ENCODE data around the gene RHCG.

The RHCG gene

GRCh38 chr15:89443581-89443980 is 52.8 kb downstream of the RHCG start:
- Histone ChIP-seq H3K27ac (ENCODE audit: low read depth, low read length, poor library complexity, severe bottlenecking) (no peak overlapping the region), H3K4me1 (ENCODE audit: insufficient read depth, low read length, severe bottlenecking) (peaks cover 17% of the 10 kb centered on the region), H3K27me3 (ENCODE audit: insufficient read depth, low read length) (no peaks in the 10 kb centered on the region)

GRCh38 chr15:89442671-89443307 is 53.6 kb downstream of the RHCG start:
- no peak for TF ChIP-seq EZH2 (IDR thresholded peaks at IDR 0.05; ENCODE audit: borderline replicate concordance, low read length)
- TF ChIP-seq CTCF (IDR thresholded peaks at IDR 0.05; ENCODE audit: low read length), result peak; percentile 92
- no peaks in the 10 kb centered on the region for H3K9me2 ChIP-seq (ENCODE audit: low read depth, low read length)
- no peaks in the 10 kb centered on the region for H3K9me3 ChIP-seq (ENCODE audit: low read length)
- no peak overlapping the region for H3K4me2 ChIP-seq (ENCODE audit: low read length)
- no peak overlapping the region for H3K4me3 ChIP-seq (ENCODE audit: low read depth, low read length, poor library complexity, severe bottlenecking)
- peak overlapping the region; percentile 50 for H3K27ac ChIP-seq (ENCODE audit: low read depth, low read length, poor library complexity, severe bottlenecking)
- H3K4me1 ChIP-seq (ENCODE audit: insufficient read depth, low read length, severe bottlenecking), result peaks cover 17% of the 10 kb centered on the region
- H3K9ac ChIP-seq (ENCODE audit: low read length), result no peak overlapping the region; the same call in 1 of the 2 replicates
- no peaks in the 10 kb centered on the region for H3K79me2 ChIP-seq (ENCODE audit: insufficient read depth, low read length)
- H2AFZ ChIP-seq (ENCODE audit: low read length), result no peak overlapping the region
- no peaks in the 10 kb centered on the region for H3K27me3 ChIP-seq (ENCODE audit: insufficient read depth, low read length)
- H3K36me3 ChIP-seq (ENCODE audit: insufficient read depth, low read length), result no peaks in the 10 kb centered on the region
- H4K20me1 ChIP-seq (ENCODE audit: insufficient read depth, low read length), result no peaks in the 10 kb centered on the region
- H3F3A ChIP-seq (ENCODE audit: insufficient read depth, low read length), result no peaks in the 10 kb centered on the region

More at GRCh38 chr15:89443581-89443980, 52.8 kb downstream of the RHCG start:
- no peaks in the 10 kb centered on the region for H3K36me3 ChIP-seq (ENCODE audit: insufficient read depth, low read length)
- no peak overlapping the region for H2AFZ ChIP-seq (ENCODE audit: low read length)
- H4K20me1 ChIP-seq (ENCODE audit: insufficient read depth, low read length), result no peaks in the 10 kb centered on the region
- no peaks in the 10 kb centered on the region for H3F3A ChIP-seq (ENCODE audit: insufficient read depth, low read length)
- H3K4me2 ChIP-seq (ENCODE audit: low read length), result no peak overlapping the region
- no peaks in the 10 kb centered on the region for H3K9me3 ChIP-seq (ENCODE audit: low read length)
- no peaks in the 10 kb centered on the region for H3K9me2 ChIP-seq (ENCODE audit: low read depth, low read length)
- H3K9ac ChIP-seq (ENCODE audit: low read length), result no peak overlapping the region
- H3K4me3 ChIP-seq (ENCODE audit: low read depth, low read length, poor library complexity, severe bottlenecking), result no peak overlapping the region
- no peaks in the 10 kb centered on the region for H3K79me2 ChIP-seq (ENCODE audit: insufficient read depth, low read length)
- no peak for TF ChIP-seq CTCF (IDR thresholded peaks at IDR 0.05; ENCODE audit: low read length)

- peak overlapping the region; percentile 50 for H3K27ac ChIP-seq (ENCODE audit: low read depth, low read length, poor library complexity, severe bottlenecking)
- H4K20me1 ChIP-seq (ENCODE audit: insufficient read depth, low read length), result no peaks in the 10 kb centered on the region
- no peak overlapping the region for H3K4me3 ChIP-seq (ENCODE audit: low read depth, low read length, poor library complexity, severe bottlenecking)
- no peak for TF ChIP-seq CTCF (IDR thresholded peaks at IDR 0.05; ENCODE audit: low read length)
- TF ChIP-seq EZH2 (IDR thresholded peaks at IDR 0.05; ENCODE audit: borderline replicate concordance, low read length), result no peak
- no peaks in the 10 kb centered on the region for H3K79me2 ChIP-seq (ENCODE audit: insufficient read depth, low read length)
- no peaks in the 10 kb centered on the region for H3F3A ChIP-seq (ENCODE audit: insufficient read depth, low read length)
- H3K9me2 ChIP-seq (ENCODE audit: low read depth, low read length), result no peaks in the 10 kb centered on the region
- H2AFZ ChIP-seq (ENCODE audit: low read length), result no peak overlapping the region
- H3K36me3 ChIP-seq (ENCODE audit: insufficient read depth, low read length), result no peaks in the 10 kb centered on the region
- no peaks in the 10 kb centered on the region for H3K9me3 ChIP-seq (ENCODE audit: low read length)
- H3K9ac ChIP-seq (ENCODE audit: low read length), result peak overlapping the region; percentile 4; the same call in 1 of the 2 replicates
- H3K27me3 ChIP-seq (ENCODE audit: insufficient read depth, low read length), result no peaks in the 10 kb centered on the region; the same call in 1 of the 2 replicates
- peak overlapping the region; percentile 48 for H3K4me2 ChIP-seq (ENCODE audit: low read length)
- H3K4me1 ChIP-seq (ENCODE audit: insufficient read depth, low read length, severe bottlenecking), result peaks cover 17% of the 10 kb centered on the region
These were observed 54.2 kb downstream of the RHCG start for GRCh38 chr15:89442155-89442554.

Data from OCI-LY1 (cell line).